Right kidney (tissue), 1 donor: ENCODE measurements around the gene EIF3B.

Experiments used
- DNase-seq: peaks from one replicate; pipeline ENCODE4 v3.0.0-alpha.2; 2016

The EIF3B gene

GRCh38 chr7:2336626-2337299 lies 17.9 kb upstream of the EIF3B start:
- no peak for DNase-seq

- DNase-seq, result peak; percentile 43
Measured at GRCh38 chr7:2347351-2348063, 7.1 kb upstream of the EIF3B start.

GRCh38 chr7:2350055-2350454 lies 4.6 kb upstream of the EIF3B start:
- no peak for DNase-seq

GRCh38 chr7:2350861-2351260 lies 3.8 kb upstream of the EIF3B start:
- no peak for DNase-seq

GRCh38 chr7:2353113-2353935 lies 1.3 kb upstream of the EIF3B start:
- no peak for DNase-seq

GRCh38 chr7:2353936-2354185 lies 766 bp upstream of the EIF3B start:
- no peak for DNase-seq

GRCh38 chr7:2354939-2355704 lies 495 bp downstream of the EIF3B start:
- peak; percentile 56 for DNase-seq

GRCh38 chr7:2355705-2356008 lies 1.0 kb downstream of the EIF3B start:
- no peak for DNase-seq

- no peak for DNase-seq
Measured at GRCh38 chr7:2357165-2357564, 2.5 kb downstream of the EIF3B start.

- no peak for DNase-seq
Measured at GRCh38 chr7:2357571-2357970, 2.9 kb downstream of the EIF3B start.

GRCh38 chr7:2358968-2359527 lies 4.4 kb downstream of the EIF3B start:
- no peak for DNase-seq

GRCh38 chr7:2359610-2360009 lies 5.0 kb downstream of the EIF3B start:
- no peak for DNase-seq

- no peak for DNase-seq
Measured at GRCh38 chr7:2360796-2361195, 6.2 kb downstream of the EIF3B start.

- no peak for DNase-seq
Measured at GRCh38 chr7:2362385-2363088, 7.9 kb downstream of the EIF3B start.

- DNase-seq, result no peak
Measured at GRCh38 chr7:2369139-2369538, 14.5 kb downstream of the EIF3B start.

GRCh38 chr7:2371329-2371728 lies 16.7 kb downstream of the EIF3B start:
- no peak for DNase-seq

GRCh38 chr7:2372724-2373123 lies 18.1 kb downstream of the EIF3B start:
- no peak for DNase-seq

GRCh38 chr7:2373124-2373556 lies 18.5 kb downstream of the EIF3B start:
- no peak for DNase-seq

- DNase-seq, result no peak
Measured at GRCh38 chr7:2373646-2374045, 19.0 kb downstream of the EIF3B start.

GRCh38 chr7:2374401-2374800 lies 19.8 kb downstream of the EIF3B start:
- no peak for DNase-seq

GRCh38 chr7:2374830-2375728 lies 20.5 kb downstream of the EIF3B start:
- DNase-seq, result no peak
